ENCODE data around the gene B9D1.

Gene B9D1

DNA sequence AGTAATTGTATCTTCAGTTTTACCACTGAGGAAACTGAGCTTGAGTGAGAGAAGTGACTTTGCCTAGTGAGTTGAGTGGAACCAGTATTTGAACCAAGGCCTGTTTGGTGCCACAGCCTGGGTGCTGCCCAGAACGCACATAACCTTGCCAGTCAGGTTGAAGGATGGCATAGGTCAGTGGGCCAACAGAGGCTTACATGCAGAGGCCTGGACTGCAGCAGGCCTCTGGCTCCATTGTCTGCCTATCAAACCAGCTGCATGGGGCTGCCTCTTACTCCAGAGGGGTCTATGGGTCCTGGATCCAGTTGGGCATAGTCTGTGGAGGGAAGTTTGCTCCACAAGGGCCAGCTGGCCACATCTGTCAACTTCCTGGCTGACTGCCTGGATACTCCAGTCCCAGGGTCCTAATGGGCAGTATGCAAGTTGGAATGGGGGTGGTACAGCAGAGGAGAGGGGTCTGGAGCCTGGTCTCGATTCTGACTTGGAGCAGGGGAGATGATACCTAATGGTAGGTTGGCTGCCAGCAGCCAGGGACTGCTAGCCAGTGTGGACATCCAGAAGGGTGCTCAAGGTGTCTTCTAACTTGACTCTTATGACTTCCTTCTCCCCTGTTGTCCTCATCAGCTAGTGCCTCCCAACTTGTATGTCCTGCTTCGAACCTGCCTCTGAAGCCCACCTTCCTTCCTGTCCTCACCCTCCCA lies 37.4 kb upstream of the B9D1 start:
- no peak for DNase-seq
- 95% methylated on average over 3 of the region's 3 CpGs for WGBS (ENCODE audit: insufficient coverage)
- Histone ChIP-seq H3K4me3 (ENCODE audit: control insufficient read depth in 1 of 7, extremely low read depth in 1 of 7, insufficient read depth in 4 of 7, low read depth in 2 of 7, low read length in 6 of 7) (no peak overlapping the region), H3K27me3 (replicated peaks in 2 of 5; ENCODE audit: control insufficient read depth in 4 of 5, insufficient read depth in 5 of 5, low read length in 4 of 5) (peaks cover 0 to 3% (median 0%) of the 10 kb centered on the region in 5 experiments), H3K27ac (ENCODE audit: insufficient read depth in 1 of 2, low read depth in 1 of 2, low read length in 2 of 2, poor library complexity in 1 of 2, severe bottlenecking in 2 of 2) (no peak overlapping the region), H3K36me3 (ENCODE audit: control insufficient read depth in 4 of 4, insufficient read depth in 4 of 4, low read length in 3 of 4) (no peaks in the 10 kb centered on the region), H3K4me1 (ENCODE audit: control extremely low read depth in 1 of 4, control insufficient read depth in 4 of 4, insufficient read depth in 4 of 4, low read length in 3 of 4) (peaks cover 6 to 26% (median 17%) of the 10 kb centered on the region in 4 experiments), H3K9me3 (ENCODE audit: control extremely low read depth in 1 of 5, control insufficient read depth in 4 of 5, insufficient read depth in 2 of 5, low read depth in 1 of 5, low read length in 4 of 5) (no peaks in the 10 kb centered on the region)
- POLR2A ChIA-PET, result no interaction called here
- CTCF ChIA-PET, result interaction anchor here (1.2 to 2.5 kb wide), 3 partner anchors 11 to 35 kb away, joined by 3 to 8 read pairs (median 3); no protein-coding TSS in a partner anchor

DNA sequence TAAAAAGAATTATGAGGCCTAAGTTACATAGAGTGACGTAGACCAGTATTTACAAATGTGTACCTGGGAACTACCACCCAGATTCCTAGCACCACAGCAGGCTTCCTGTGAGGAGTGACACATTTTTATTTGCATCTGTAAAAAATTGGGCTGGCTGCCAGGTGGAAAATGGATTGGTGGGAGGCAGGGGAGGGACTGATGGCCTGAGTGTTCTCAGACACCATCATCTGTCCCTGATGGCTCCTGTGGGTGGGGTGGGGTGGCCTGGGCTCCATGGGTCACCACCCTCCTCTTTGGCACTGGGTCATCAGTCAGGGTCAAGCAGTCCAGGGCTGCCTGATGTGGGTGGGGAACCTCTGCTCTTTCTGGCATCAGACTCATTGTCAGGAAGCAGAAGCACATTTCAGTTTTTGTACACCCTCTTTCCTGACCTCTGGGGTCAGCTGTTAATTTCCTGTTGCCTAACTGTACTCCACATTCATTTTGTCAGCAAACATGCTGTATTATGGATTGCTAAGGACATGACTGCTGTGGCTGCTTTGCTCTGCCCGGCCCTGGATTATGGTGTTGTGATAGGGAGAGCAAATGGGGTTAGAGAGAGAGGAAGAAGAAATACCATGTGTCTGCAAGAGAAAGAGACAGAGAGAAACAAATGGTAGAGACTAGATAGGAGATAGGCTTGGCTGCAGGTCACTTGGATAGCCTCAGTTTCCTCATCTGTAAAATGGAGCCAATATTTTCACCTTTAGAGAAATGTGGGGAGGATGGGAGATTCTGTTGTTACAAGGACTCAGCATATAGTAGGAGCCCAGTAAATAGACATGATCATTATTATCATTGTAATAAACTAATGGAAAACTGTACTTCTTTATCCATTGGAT lies 36.0 kb upstream of the B9D1 start:
- H3K27ac ChIP-seq (ENCODE audit: insufficient read depth in 1 of 2, low read depth in 1 of 2, low read length in 2 of 2, poor library complexity in 1 of 2, severe bottlenecking in 2 of 2), result peak overlapping the region in 1 of 2 experiments; percentile 37
- DNase-seq, result peak; percentile 78 to 94 (median 94)

DNA sequence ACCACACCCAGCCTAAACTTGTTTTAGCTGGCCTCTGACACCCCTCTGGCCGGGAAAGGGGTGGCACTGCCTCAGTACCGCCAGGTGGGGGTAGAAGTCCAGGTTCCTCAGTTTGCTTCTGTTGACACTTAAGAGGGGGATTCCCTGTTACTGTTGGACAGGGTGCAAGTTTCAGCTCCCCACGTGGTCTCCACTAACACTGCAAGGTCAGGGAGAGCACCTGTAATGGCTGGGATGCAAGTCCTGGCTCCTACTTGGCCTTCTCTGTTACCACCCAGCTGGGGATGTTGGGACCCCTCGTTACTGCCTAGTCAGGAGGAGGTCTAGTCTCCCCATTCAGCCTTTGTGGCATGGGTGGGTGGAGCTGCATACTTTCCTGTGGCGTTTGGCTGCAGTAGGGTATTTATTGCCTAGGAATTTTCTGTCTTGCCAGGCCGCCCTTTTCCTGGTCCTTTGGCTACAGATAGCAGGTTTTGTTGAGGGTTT lies 35.1 kb upstream of the B9D1 start:
- ChIA-PET POLR2A (no interaction called here), CTCF (interaction anchor here (1.2 to 1.3 kb wide), 2 partner anchors 9 to 35 kb away, joined by 3 read pairs; partner anchors contain the start of gene B9D1)
- H3K27me3 ChIP-seq (replicated peaks in 2 of 5; ENCODE audit: control insufficient read depth in 4 of 5, insufficient read depth in 5 of 5, low read length in 4 of 5), result no peaks in the 10 kb centered on the region
- DNase-seq, result no peak
- no peaks in the 10 kb centered on the region for H3K36me3 ChIP-seq (ENCODE audit: control insufficient read depth in 4 of 4, insufficient read depth in 4 of 4, low read length in 3 of 4)
- WGBS (ENCODE audit: insufficient coverage), result 90% methylated on average over 4 of the region's 6 CpGs
- H3K4me3 ChIP-seq (ENCODE audit: control insufficient read depth in 1 of 7, extremely low read depth in 1 of 7, insufficient read depth in 4 of 7, low read depth in 2 of 7, low read length in 6 of 7), result no peak overlapping the region
- peak overlapping the region in 1 of 2 experiments; percentile 37 for H3K27ac ChIP-seq (ENCODE audit: insufficient read depth in 1 of 2, low read depth in 1 of 2, low read length in 2 of 2, poor library complexity in 1 of 2, severe bottlenecking in 2 of 2)
- H3K4me1 ChIP-seq (ENCODE audit: control extremely low read depth in 1 of 4, control insufficient read depth in 4 of 4, insufficient read depth in 4 of 4, low read length in 3 of 4), result peaks cover 6 to 26% (median 17%) of the 10 kb centered on the region in 4 experiments
- H3K9me3 ChIP-seq (ENCODE audit: control extremely low read depth in 1 of 5, control insufficient read depth in 4 of 5, insufficient read depth in 2 of 5, low read depth in 1 of 5, low read length in 4 of 5), result no peaks in the 10 kb centered on the region

More for the DNA sequence above, 36.0 kb upstream of the B9D1 start:
- H3K27me3 ChIP-seq (replicated peaks in 2 of 5; ENCODE audit: control insufficient read depth in 4 of 5, insufficient read depth in 5 of 5, low read length in 4 of 5), result peaks cover 0 to 3% (median 0%) of the 10 kb centered on the region in 5 experiments
- ChIA-PET CTCF (interaction anchor here (1.2 kb wide), 1 partner anchor 10 kb away, joined by 3 read pairs; no protein-coding TSS in a partner anchor), POLR2A (no interaction called here)
- no peaks in the 10 kb centered on the region for H3K9me3 ChIP-seq (ENCODE audit: control extremely low read depth in 1 of 5, control insufficient read depth in 4 of 5, insufficient read depth in 2 of 5, low read depth in 1 of 5, low read length in 4 of 5)
- peaks cover 6 to 26% (median 17%) of the 10 kb centered on the region in 4 experiments for H3K4me1 ChIP-seq (ENCODE audit: control extremely low read depth in 1 of 4, control insufficient read depth in 4 of 4, insufficient read depth in 4 of 4, low read length in 3 of 4)
- 39% methylated on average over 2 of the region's 2 CpGs for WGBS (ENCODE audit: insufficient coverage)
- no peaks in the 10 kb centered on the region for H3K36me3 ChIP-seq (ENCODE audit: control insufficient read depth in 4 of 4, insufficient read depth in 4 of 4, low read length in 3 of 4)
- H3K4me3 ChIP-seq (ENCODE audit: control insufficient read depth in 1 of 7, extremely low read depth in 1 of 7, insufficient read depth in 4 of 7, low read depth in 2 of 7, low read length in 6 of 7), result peak overlapping the region in 2 of 7 experiments; percentile 13

DNA sequence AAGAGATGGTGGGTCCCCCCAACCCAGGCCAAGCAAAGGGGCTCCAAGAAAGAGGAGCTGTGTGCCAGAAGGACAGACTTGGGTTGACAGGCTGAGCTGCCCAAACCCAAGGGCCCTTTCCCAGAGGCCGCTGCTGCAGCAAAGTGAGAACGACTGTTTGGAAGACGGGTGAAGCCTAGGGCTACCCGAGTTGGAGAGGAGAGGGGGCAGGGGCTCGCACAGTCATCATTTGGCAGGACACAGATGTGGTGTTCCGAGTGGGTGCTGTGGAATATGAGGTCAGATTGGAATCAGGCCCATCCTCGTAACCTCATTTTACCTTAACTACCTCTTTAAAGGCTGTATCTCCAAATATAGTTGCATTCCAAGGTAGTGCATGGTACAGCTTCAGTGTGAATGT lies 29.8 kb upstream of the B9D1 start:
- ChIA-PET POLR2A (no interaction called here), CTCF (interaction anchor here (0.8 to 1.2 kb wide), 2 partner anchors 8 to 29 kb away, joined by 3 to 4 read pairs; partner anchors contain the start of gene B9D1)
- Histone ChIP-seq H3K9me3 (ENCODE audit: control extremely low read depth in 1 of 5, control insufficient read depth in 4 of 5, insufficient read depth in 2 of 5, low read depth in 1 of 5, low read length in 4 of 5) (no peaks in the 10 kb centered on the region), H3K4me3 (ENCODE audit: control insufficient read depth in 1 of 7, extremely low read depth in 1 of 7, insufficient read depth in 4 of 7, low read depth in 2 of 7, low read length in 6 of 7) (no peak overlapping the region), H3K36me3 (ENCODE audit: control insufficient read depth in 4 of 4, insufficient read depth in 4 of 4, low read length in 3 of 4) (no peaks in the 10 kb centered on the region), H3K27ac (ENCODE audit: insufficient read depth in 1 of 2, low read depth in 1 of 2, low read length in 2 of 2, poor library complexity in 1 of 2, severe bottlenecking in 2 of 2) (no peak overlapping the region), H3K4me1 (ENCODE audit: control extremely low read depth in 1 of 4, control insufficient read depth in 4 of 4, insufficient read depth in 4 of 4, low read length in 3 of 4) (peaks cover 0 to 17% (median 12%) of the 10 kb centered on the region in 4 experiments), H3K27me3 (replicated peaks in 2 of 5; ENCODE audit: control insufficient read depth in 4 of 5, insufficient read depth in 5 of 5, low read length in 4 of 5) (no peaks in the 10 kb centered on the region)
- WGBS (ENCODE audit: insufficient coverage), result 93% methylated on average over 5 of the region's 7 CpGs
- DNase-seq, result no peak

DNA sequence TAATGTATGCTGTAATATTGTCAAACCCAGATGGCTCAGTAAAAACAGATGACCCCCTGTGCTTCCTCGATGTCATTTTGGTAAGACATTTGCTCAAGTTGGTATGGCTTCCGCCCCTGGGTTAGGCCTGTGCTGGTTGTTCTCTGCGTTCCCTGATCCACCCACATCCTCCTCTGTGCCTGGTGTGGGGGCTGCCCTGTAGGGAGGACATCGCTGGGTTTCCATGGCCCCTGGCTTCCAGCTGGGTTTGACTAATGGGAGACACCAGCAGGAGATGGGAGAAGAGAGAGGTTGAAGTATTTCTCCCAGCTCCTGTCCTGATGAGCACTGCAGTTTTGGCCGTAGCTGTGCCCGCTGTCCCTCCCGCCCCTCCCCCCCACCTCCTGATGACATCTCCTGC lies 28.9 kb upstream of the B9D1 start:
- POLR2A ChIA-PET, result interaction anchor here (0.5 kb wide), 1 partner anchor 42 kb away, joined by 3 read pairs; no protein-coding TSS in a partner anchor
- Histone ChIP-seq H3K36me3 (ENCODE audit: control insufficient read depth in 4 of 4, insufficient read depth in 4 of 4, low read length in 3 of 4) (no peaks in the 10 kb centered on the region), H3K27me3 (replicated peaks in 2 of 5; ENCODE audit: control insufficient read depth in 4 of 5, insufficient read depth in 5 of 5, low read length in 4 of 5) (no peaks in the 10 kb centered on the region), H3K4me3 (ENCODE audit: control insufficient read depth in 1 of 7, extremely low read depth in 1 of 7, insufficient read depth in 4 of 7, low read depth in 2 of 7, low read length in 6 of 7) (no peak overlapping the region), H3K27ac (ENCODE audit: insufficient read depth in 1 of 2, low read depth in 1 of 2, low read length in 2 of 2, poor library complexity in 1 of 2, severe bottlenecking in 2 of 2) (no peak overlapping the region), H3K9me3 (ENCODE audit: control extremely low read depth in 1 of 5, control insufficient read depth in 4 of 5, insufficient read depth in 2 of 5, low read depth in 1 of 5, low read length in 4 of 5) (no peaks in the 10 kb centered on the region), H3K4me1 (ENCODE audit: control extremely low read depth in 1 of 4, control insufficient read depth in 4 of 4, insufficient read depth in 4 of 4, low read length in 3 of 4) (peaks cover 0 to 25% (median 20%) of the 10 kb centered on the region in 4 experiments)
- 97% methylated on average over 4 of the region's 7 CpGs for WGBS (ENCODE audit: insufficient coverage)
- DNase-seq, result no peak
- CTCF ChIA-PET, result no interaction called here

DNA sequence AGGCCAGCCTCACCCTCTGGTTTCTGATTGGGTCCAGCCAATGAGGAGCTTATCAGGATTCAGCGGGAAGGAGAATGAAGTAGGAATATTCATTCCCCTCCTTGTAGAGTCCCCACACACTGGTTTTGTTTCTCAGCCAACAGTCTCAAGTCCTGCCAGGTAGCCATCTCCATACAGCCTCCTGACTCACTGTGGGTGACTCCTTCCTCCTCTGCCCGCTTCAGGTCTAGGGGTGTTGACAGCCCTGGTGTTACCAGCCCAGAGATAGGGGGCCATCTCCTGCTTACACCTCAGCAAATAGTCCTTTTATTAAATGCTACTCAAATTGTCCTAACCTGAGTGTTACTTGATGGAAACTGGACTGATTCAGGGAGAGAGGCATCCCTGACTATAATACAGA lies 28.4 kb upstream of the B9D1 start:
- 100% methylated on average over 1 of the region's 2 CpGs for WGBS (ENCODE audit: insufficient coverage)
- ChIA-PET CTCF (interaction anchor here (1.5 kb wide), 1 partner anchor 13 kb away, joined by 4 read pairs; the partner anchor contains the start of gene MAPK7), POLR2A (no interaction called here)
- Histone ChIP-seq H3K36me3 (ENCODE audit: control insufficient read depth in 4 of 4, insufficient read depth in 4 of 4, low read length in 3 of 4) (no peaks in the 10 kb centered on the region), H3K9me3 (ENCODE audit: control extremely low read depth in 1 of 5, control insufficient read depth in 4 of 5, insufficient read depth in 2 of 5, low read depth in 1 of 5, low read length in 4 of 5) (no peaks in the 10 kb centered on the region), H3K4me1 (ENCODE audit: control extremely low read depth in 1 of 4, control insufficient read depth in 4 of 4, insufficient read depth in 4 of 4, low read length in 3 of 4) (peaks cover under 1 to 29% (median 25%) of the 10 kb centered on the region in 4 experiments), H3K4me3 (ENCODE audit: control insufficient read depth in 1 of 7, extremely low read depth in 1 of 7, insufficient read depth in 4 of 7, low read depth in 2 of 7, low read length in 6 of 7) (no peak overlapping the region), H3K27me3 (replicated peaks in 2 of 5; ENCODE audit: control insufficient read depth in 4 of 5, insufficient read depth in 5 of 5, low read length in 4 of 5) (no peaks in the 10 kb centered on the region), H3K27ac (ENCODE audit: insufficient read depth in 1 of 2, low read depth in 1 of 2, low read length in 2 of 2, poor library complexity in 1 of 2, severe bottlenecking in 2 of 2) (no peak overlapping the region)
- DNase-seq, result no peak

All from common myeloid progenitor, CD34-positive (primary cell).